Kidney (tissue), 14 donors: ENCODE measurements around the gene METTL24. TPM values are rescaled to one million over a fixed set of nuclear protein-coding genes. Genes with fewer than 3 reads are reported as not detected.
"Not testable (repeated sequence)": the region's sequence is repeated elsewhere in the genome, so short reads cannot be mapped to it uniquely, and the experiment has no call there.

Experiments
- DNase-seq, 5 donors: peaks; one replicate each; pipeline ENCODE4 v3.0.0-alpha.2; 2013 to 2020
- FAIRE-seq: peaks from 2 replicates; lab custom pipeline; 2012; peaks lifted over from hg19 to GRCh38; lab: Jason Lieb, UNC
- H3K27ac ChIP-seq, 2 donors: one replicate each; pipeline ENCODE4 v1.7.0; 2013; ENCODE audit warnings: low read depth in 2 of 2, low read length in 2 of 2, inconsistent platforms in 1 of 2
- H3K27me3 ChIP-seq: one replicate; pipeline ENCODE4 v1.7.1; 2013; ENCODE audit warnings: low read length, inconsistent platforms; ENCODE audit not compliant: control insufficient read depth, insufficient read depth
- H3K36me3 ChIP-seq, 3 donors: one replicate each; pipeline versions ENCODE4 v1.7.0 to v1.7.1; 2013; ENCODE audit warnings: low read length in 3 of 3, control low read depth in 1 of 3, inconsistent platforms in 1 of 3; ENCODE audit not compliant: insufficient read depth in 3 of 3, control insufficient read depth in 2 of 3
- H3K4me1 ChIP-seq, 3 donors: one replicate each; pipeline versions ENCODE4 v1.7.0 to v1.7.1; 2013; ENCODE audit warnings: low read length in 3 of 3, inconsistent platforms in 1 of 3, low read depth in 1 of 3; ENCODE audit not compliant: control insufficient read depth in 2 of 3, insufficient read depth in 2 of 3
- H3K4me3 ChIP-seq, 3 donors: one replicate each; pipeline versions ENCODE4 v1.7.0 to v1.8.1; 2013; ENCODE audit warnings: low read length in 3 of 3, control low read depth in 1 of 3, inconsistent platforms in 1 of 3
- H3K9ac ChIP-seq, 3 donors: one replicate each; pipeline versions ENCODE4 v1.7.0 to v1.7.1; 2013; ENCODE audit warnings: low read length in 3 of 3, control low read depth in 1 of 3, inconsistent platforms in 1 of 3
- H3K9me3 ChIP-seq, 3 donors: one replicate each; pipeline versions ENCODE4 v1.7.0 to v1.7.1; 2013; ENCODE audit warnings: low read length in 3 of 3, control low read depth in 1 of 3, inconsistent platforms in 1 of 3; ENCODE audit not compliant: control insufficient read depth in 2 of 3, insufficient read depth in 1 of 3
- intact Hi-C: fragments of 100-400 bp; cut with DNase I; formaldehyde crosslinking; loops from one replicate; pipeline ENCODE4 v1.11.1; 2022
- polyA plus RNA-seq: library from polyadenylated mRNA; stranded (reverse); fragments of 350-450 nt; fragmentation: Illumina TruSeq; extraction: RNeasy Lipid Tissue Mini Kit (QIAGEN cat#74804); gene quantifications from one replicate; pipeline ENCODE4 v1.2.3, GENCODE V29; 2014; ENCODE audit warnings: low read depth, low replicate concordance; ENCODE audit not compliant: insufficient read depth
- total RNA-seq: library from RNA; stranded (reverse); fragmentation: NEBNext Ultra II Directional; extraction: Animal tissue kit (Norgen Biotek cat#: 25700); gene quantifications from one replicate; pipeline ENCODE4 v1.2.1, GENCODE V29; 2021
- TF ChIP-seq, protein P1 (sequence below): IDR thresholded peaks from 3 replicates; pipeline ENCODE4 v1.5.1; 2012; ENCODE audit warnings: mild to moderate bottlenecking, moderate library complexity, borderline replicate concordance; ENCODE audit not compliant: insufficient read depth; ENCODE audit errors: extremely low read depth
- donor health status: control.
- donor health status: control.
- donor health status: control.
- donor health status: control.
- donor health status: control.
- donor health status: DM: yes; HTN: yes; CAD: no.
- donor health status: Normal renal cell carcinoma (clear cell type).

The METTL24 gene
- total and polyA plus RNA-seq, 2 donors from 2014 or later, result 1.4 to 3.5 TPM

DNA sequence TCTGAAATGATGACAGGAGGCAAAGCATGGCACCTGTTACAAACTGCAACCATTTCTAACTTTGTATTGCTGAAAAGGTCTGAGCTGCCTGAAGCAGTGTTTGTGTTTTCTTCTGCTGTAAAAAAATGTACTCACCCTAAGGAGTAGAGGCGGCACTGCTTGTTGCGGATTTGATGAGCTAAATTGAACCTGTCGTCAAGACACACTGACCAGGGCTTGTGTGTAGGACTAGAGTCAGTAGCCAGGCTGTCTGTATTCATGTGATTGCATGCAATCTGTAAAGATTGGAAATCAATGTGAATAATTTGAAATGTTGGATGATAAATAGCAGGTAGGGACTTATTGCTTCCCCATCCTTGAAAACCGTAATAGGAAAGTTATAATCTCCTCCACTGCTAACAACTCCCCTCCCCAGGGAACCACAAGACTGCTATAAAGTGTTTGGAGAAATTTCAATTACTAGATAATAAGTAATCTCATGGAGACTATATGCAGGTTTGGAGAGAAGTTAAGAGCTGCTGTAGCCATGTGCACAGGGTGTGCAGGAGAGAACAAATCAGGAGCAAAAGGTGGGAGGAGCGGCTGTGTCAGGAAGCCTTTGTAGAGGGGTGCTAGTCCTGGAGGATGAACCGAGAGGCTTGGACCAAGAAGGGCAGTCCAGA lies 42.8 kb downstream of the METTL24 start:
- Histone ChIP-seq H3K4me1 (no peaks in the 10 kb centered on the region), H3K9me3 (no peaks in the 10 kb centered on the region), H3K9ac (no peak overlapping the region), H3K27me3 (no peaks in the 10 kb centered on the region), H3K4me3 (no peak overlapping the region), H3K36me3 (no peaks in the 10 kb centered on the region), H3K27ac (no peak overlapping the region)
- TF ChIP-seq, protein P1, sequence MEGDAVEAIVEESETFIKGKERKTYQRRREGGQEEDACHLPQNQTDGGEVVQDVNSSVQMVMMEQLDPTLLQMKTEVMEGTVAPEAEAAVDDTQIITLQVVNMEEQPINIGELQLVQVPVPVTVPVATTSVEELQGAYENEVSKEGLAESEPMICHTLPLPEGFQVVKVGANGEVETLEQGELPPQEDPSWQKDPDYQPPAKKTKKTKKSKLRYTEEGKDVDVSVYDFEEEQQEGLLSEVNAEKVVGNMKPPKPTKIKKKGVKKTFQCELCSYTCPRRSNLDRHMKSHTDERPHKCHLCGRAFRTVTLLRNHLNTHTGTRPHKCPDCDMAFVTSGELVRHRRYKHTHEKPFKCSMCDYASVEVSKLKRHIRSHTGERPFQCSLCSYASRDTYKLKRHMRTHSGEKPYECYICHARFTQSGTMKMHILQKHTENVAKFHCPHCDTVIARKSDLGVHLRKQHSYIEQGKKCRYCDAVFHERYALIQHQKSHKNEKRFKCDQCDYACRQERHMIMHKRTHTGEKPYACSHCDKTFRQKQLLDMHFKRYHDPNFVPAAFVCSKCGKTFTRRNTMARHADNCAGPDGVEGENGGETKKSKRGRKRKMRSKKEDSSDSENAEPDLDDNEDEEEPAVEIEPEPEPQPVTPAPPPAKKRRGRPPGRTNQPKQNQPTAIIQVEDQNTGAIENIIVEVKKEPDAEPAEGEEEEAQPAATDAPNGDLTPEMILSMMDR, result no peak
- DNase-seq, result peak in 1 of 5 donors; percentile 44
- FAIRE-seq, result no peak
- intact Hi-C loops, result no loop called here

DNA sequence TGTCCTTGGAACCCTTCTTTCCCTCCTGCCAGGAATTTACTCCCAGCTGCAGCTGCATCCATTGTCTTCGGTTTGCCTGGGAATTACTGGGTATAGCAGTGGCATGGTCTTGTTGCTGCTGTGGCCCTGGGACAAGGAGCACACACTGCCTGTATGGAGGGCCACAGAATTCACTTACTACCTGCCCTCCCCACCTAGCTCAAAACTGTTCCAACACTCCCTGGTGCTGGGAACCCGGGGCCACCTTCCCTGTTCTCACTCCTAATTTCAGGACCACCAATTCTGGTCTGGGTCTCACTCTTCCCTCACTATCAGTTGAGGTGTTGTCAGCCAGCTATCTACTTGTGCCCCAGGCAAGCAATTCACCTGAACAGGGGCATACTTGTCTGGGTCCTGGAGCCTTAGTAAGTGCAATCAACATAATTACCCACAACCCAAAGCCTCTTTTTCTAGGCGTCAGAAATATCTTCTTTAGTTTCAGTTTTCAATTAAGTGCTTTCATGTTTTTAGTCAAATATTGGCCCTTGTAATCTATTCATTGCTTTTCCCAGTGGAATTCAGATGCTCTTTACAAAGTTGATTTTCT lies 47.2 kb downstream of the METTL24 start:
- TF ChIP-seq, protein P1, result no peak
- no peaks in the 10 kb centered on the region for H3K4me1 ChIP-seq
- peaks cover 0 to 3% (median 0%) of the 10 kb centered on the region in 3 donors for H3K36me3 ChIP-seq
- H3K4me3 ChIP-seq, result no peak overlapping the region
- no peak overlapping the region for H3K27ac ChIP-seq
- no peak for DNase-seq
- H3K9ac ChIP-seq, result no peak overlapping the region
- intact Hi-C loops, result no loop called here
- no peaks in the 10 kb centered on the region for H3K27me3 ChIP-seq
- H3K9me3 ChIP-seq, result no peaks in the 10 kb centered on the region
- FAIRE-seq, result no peak

DNA sequence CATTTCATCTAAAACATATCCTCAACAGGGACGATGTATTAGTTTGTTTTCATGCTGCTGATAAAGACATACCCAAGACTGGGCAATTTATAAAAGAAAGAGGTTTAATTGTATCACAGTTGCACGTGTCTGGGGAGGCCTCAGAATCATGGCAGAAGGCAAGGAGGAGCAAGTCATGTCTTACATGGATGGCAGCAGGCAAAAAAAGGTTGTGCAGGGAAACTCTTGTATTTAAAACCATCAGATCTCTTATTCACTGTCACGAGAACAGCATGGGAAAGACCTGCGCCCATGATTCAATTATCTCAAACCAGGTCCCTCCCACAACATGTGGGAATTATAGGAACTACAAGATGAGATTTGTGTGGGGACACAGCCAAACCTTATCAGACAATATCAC lies 48.7 kb downstream of the METTL24 start:
- H3K36me3 ChIP-seq, result not testable (repeated sequence)

DNA sequence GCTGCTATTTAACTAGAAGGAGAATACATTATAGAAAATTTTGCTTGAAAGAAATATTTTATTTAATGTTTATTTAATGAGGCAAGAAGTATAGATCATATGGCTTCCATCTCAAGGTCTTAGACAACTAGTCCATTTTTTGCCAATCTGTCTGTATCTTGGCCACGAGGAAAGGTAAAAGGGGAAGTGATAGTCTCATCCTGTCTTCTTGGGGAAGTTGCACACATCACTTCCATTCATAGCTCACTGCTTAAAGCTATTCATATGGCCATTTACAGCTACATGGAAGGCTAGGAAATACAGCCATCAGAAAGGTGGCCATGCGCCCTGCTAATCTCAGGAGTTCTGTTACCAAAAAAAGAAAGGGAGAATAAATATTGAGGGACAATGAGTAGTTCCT lies 50.8 kb downstream of the METTL24 start:
- no peaks in the 10 kb centered on the region for H3K27me3 ChIP-seq
- H3K9ac ChIP-seq, result no peak overlapping the region
- no peaks in the 10 kb centered on the region for H3K4me1 ChIP-seq
- no peak overlapping the region for H3K4me3 ChIP-seq
- peaks cover 0 to 3% (median 0%) of the 10 kb centered on the region in 3 donors for H3K36me3 ChIP-seq
- TF ChIP-seq, protein P1, result no peak
- H3K9me3 ChIP-seq, result no peaks in the 10 kb centered on the region
- DNase-seq (no peak), FAIRE-seq (no peak)
- no peak overlapping the region for H3K27ac ChIP-seq
- intact Hi-C loops, result no loop called here

More for the DNA sequence above, 48.7 kb downstream of the METTL24 start:
- H3K27me3 ChIP-seq, H3K27ac ChIP-seq, DNase-seq, H3K9me3 ChIP-seq, intact Hi-C loops, FAIRE-seq, H3K9ac ChIP-seq, H3K4me1 ChIP-seq, H3K4me3 ChIP-seq: not testable (repeated sequence)

DNA sequence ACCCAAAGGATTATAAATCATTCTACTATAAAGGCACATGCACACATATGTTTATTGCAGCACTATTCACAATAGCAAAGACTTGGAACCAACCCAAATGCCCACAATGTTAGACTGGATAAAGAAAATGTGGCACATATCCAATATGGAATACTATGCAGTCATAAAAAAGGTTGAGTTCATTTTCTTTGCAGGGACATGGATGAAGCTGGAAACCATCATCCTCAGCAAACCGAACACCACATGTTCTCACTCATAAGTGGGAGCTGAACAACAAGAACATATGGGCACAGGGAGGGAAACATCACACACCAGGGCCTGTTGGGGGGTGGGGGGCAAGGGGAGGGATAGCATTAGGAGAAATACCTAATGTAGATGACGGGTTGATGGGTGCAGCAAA lies 52.3 kb downstream of the METTL24 start:
- FAIRE-seq, DNase-seq, intact Hi-C loops, H3K9ac ChIP-seq, H3K27me3 ChIP-seq, H3K4me1 ChIP-seq, H3K36me3 ChIP-seq, H3K9me3 ChIP-seq, H3K27ac ChIP-seq, H3K4me3 ChIP-seq: not testable (repeated sequence)

DNA sequence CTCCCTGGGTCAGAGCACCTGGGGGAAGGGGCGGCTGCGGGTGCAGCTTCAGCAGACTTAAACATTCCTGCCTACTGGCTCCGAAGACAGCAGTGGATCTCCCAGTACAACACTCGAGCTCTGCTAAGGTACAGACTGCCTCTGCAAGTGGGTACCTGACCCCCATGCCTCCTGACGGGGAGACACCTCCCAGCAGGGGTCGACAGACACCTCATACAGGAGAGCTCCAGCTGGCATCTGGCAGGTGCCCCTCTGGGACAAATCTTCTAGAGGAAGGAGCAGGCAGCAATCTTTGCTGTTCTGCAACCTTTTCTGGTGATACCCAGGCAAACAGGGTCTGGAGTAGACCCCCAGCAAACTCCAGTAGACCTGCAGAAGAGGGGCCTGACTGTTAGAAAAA lies 54.5 kb downstream of the METTL24 start:
- H3K27ac ChIP-seq, H3K36me3 ChIP-seq, H3K4me3 ChIP-seq, intact Hi-C loops, H3K9me3 ChIP-seq, H3K4me1 ChIP-seq, H3K27me3 ChIP-seq, H3K9ac ChIP-seq, FAIRE-seq, DNase-seq: not testable (repeated sequence)
